GM23248 (cell line): ENCODE results near the gene ANKRD6.

ENCODE experiments used
- EZH2 ChIP-seq: fragments of 200-600 bp; sonication (generic); IDR thresholded peaks from 2 replicates; pipeline ENCODE4 v1.6.1; 2018; ENCODE audit warnings: antibody characterized with exemption, mild to moderate bottlenecking; ENCODE audit not compliant: insufficient read depth, poor library complexity, severe bottlenecking
- EZH2phosphoT487 ChIP-seq: fragments of 200-600 bp; sonication (generic); IDR thresholded peaks from 2 replicates; pipeline ENCODE4 v1.6.1; 2018; ENCODE audit warnings: antibody characterized with exemption, moderate library complexity, mild to moderate bottlenecking, low read depth; ENCODE audit not compliant: insufficient read depth

GRCh38 chr6:89604653-89605052, 171.7 kb downstream of the ANKRD6 start:
- TF ChIP-seq EZH2 (no peak), EZH2phosphoT487 (no peak)
